ENCODE data around the gene MCTP2.

GRCh38 chr15:94400526-94401298 lies 169.4 kb downstream of the MCTP2 start:
- TF ChIP-seq, protein P1, sequence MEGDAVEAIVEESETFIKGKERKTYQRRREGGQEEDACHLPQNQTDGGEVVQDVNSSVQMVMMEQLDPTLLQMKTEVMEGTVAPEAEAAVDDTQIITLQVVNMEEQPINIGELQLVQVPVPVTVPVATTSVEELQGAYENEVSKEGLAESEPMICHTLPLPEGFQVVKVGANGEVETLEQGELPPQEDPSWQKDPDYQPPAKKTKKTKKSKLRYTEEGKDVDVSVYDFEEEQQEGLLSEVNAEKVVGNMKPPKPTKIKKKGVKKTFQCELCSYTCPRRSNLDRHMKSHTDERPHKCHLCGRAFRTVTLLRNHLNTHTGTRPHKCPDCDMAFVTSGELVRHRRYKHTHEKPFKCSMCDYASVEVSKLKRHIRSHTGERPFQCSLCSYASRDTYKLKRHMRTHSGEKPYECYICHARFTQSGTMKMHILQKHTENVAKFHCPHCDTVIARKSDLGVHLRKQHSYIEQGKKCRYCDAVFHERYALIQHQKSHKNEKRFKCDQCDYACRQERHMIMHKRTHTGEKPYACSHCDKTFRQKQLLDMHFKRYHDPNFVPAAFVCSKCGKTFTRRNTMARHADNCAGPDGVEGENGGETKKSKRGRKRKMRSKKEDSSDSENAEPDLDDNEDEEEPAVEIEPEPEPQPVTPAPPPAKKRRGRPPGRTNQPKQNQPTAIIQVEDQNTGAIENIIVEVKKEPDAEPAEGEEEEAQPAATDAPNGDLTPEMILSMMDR (IDR thresholded peaks at IDR 0.05), result no peak
- TF ChIP-seq POLR2A (IDR thresholded peaks at IDR 0.05) (no peak), POLR2AphosphoS5 (IDR thresholded peaks at IDR 0.05) (no peak), EP300 (IDR thresholded peaks at IDR 0.05) (no peak)
